H9 (cell line): Measurements from ENCODE around the gene RB1. TPM values are rescaled to one million over a fixed set of nuclear protein-coding genes. Genes with fewer than 3 reads are reported as not detected.

Experiments used
- DNase-seq: peaks from one replicate; pipeline ENCODE4 v3.0.0-alpha.2; 2017
- H2AFZ ChIP-seq: one replicate; pipeline ENCODE4 v1.6.1; 2013; ENCODE audit warnings: mild to moderate bottlenecking, low read length, control low read depth, moderate library complexity
- H2AK5ac ChIP-seq: 2 replicates; pipeline ENCODE4 v1.6.1; 2013; ENCODE audit warnings: low read length, control low read depth, mixed read lengths; ENCODE audit not compliant: insufficient read length
- H2BK120ac ChIP-seq: one replicate; pipeline ENCODE4 v1.6.1; 2013; ENCODE audit warnings: low read depth, mild to moderate bottlenecking, low read length, control low read depth, inconsistent platforms; ENCODE audit not compliant: poor library complexity, severe bottlenecking
- H2BK12ac ChIP-seq: 2 replicates; pipeline ENCODE4 v1.6.1; 2013; ENCODE audit warnings: low read length, control low read depth, mixed read lengths, low read depth; ENCODE audit not compliant: insufficient read length
- H2BK15ac ChIP-seq: 2 replicates; pipeline ENCODE4 v1.6.1; 2013; ENCODE audit warnings: low read depth, low read length, control low read depth
- H2BK20ac ChIP-seq: one replicate; pipeline ENCODE4 v1.6.1; 2013; ENCODE audit warnings: low read depth, mild to moderate bottlenecking, low read length, control low read depth, inconsistent platforms; ENCODE audit not compliant: poor library complexity, severe bottlenecking
- H2BK5ac ChIP-seq: 2 replicates; pipeline ENCODE4 v1.6.1; 2013; ENCODE audit warnings: low read length, control low read depth, mixed read lengths; ENCODE audit not compliant: insufficient read length
- H3K14ac ChIP-seq: 2 replicates; pipeline ENCODE4 v1.6.1; 2013; ENCODE audit warnings: low read length, control low read depth; ENCODE audit not compliant: insufficient read depth
- H3K18ac ChIP-seq: 2 replicates; pipeline ENCODE4 v1.6.1; 2013; ENCODE audit warnings: low read depth, mild to moderate bottlenecking, mixed read lengths, low read length, control low read depth; ENCODE audit not compliant: insufficient read length
- H3K23ac ChIP-seq: 2 replicates; pipeline ENCODE4 v1.6.1; 2013; ENCODE audit warnings: low read length, control low read depth, mixed read lengths, low read depth; ENCODE audit not compliant: insufficient read length
- H3K23me2 ChIP-seq: 2 replicates; pipeline ENCODE4 v1.6.1; 2013; ENCODE audit warnings: low read depth, mild to moderate bottlenecking, mixed read lengths, low read length, control low read depth; ENCODE audit not compliant: insufficient read length, poor library complexity, severe bottlenecking
- H3K27ac ChIP-seq: 2 replicates; pipeline ENCODE4 v1.5.1; 2013; ENCODE audit warnings: low read length, control low read depth, mixed read lengths, low read depth; ENCODE audit not compliant: insufficient read length
- H3K27me3 ChIP-seq: 2 replicates; pipeline ENCODE4 v1.6.1; 2013; ENCODE audit warnings: low read length, control low read depth, inconsistent platforms; ENCODE audit not compliant: insufficient read depth
- H3K4ac ChIP-seq: 2 replicates; pipeline ENCODE4 v1.6.1; 2013; ENCODE audit warnings: low read depth, mild to moderate bottlenecking, control low read depth, inconsistent platforms, low read length, moderate library complexity
- H3K4me1 ChIP-seq: 2 replicates; pipeline ENCODE4 v1.6.1; 2013; ENCODE audit warnings: low read length, control low read depth, inconsistent platforms; ENCODE audit not compliant: insufficient read depth
- H3K4me2 ChIP-seq: 2 replicates; pipeline ENCODE4 v1.6.1; 2013; ENCODE audit warnings: low read length, control low read depth, mixed read lengths; ENCODE audit not compliant: insufficient read length, insufficient read depth
- H3K56ac ChIP-seq: 2 replicates; pipeline ENCODE4 v1.6.1; 2013; ENCODE audit warnings: low read depth, mild to moderate bottlenecking, mixed read lengths, low read length, control low read depth; ENCODE audit not compliant: insufficient read length
- H3K79me1 ChIP-seq: 2 replicates; pipeline ENCODE4 v1.6.1; 2013; ENCODE audit warnings: low read depth, mild to moderate bottlenecking, moderate library complexity, low read length, control low read depth, inconsistent platforms; ENCODE audit not compliant: insufficient read depth, poor library complexity, severe bottlenecking
- H3K79me2 ChIP-seq: 2 replicates; pipeline ENCODE4 v1.6.1; 2013; ENCODE audit warnings: low read length, control low read depth, inconsistent platforms; ENCODE audit not compliant: insufficient read depth
- H3K9ac ChIP-seq: 2 replicates; pipeline ENCODE4 v1.6.1; 2013; ENCODE audit warnings: low read length, control low read depth, mixed read lengths; ENCODE audit not compliant: insufficient read length; ENCODE audit errors: extremely low read depth
- H3K9me3 ChIP-seq: one replicate; pipeline ENCODE4 v1.6.1; 2013; ENCODE audit warnings: low read depth, low read length, inconsistent platforms; ENCODE audit not compliant: control insufficient read depth
- H3T11ph ChIP-seq: one replicate; pipeline ENCODE4 v1.6.1; 2013; ENCODE audit warnings: mild to moderate bottlenecking, low read length, control low read depth, inconsistent platforms
- H4K20me1 ChIP-seq: one replicate; pipeline ENCODE4 v1.6.1; 2013; ENCODE audit not compliant: control insufficient read depth, insufficient read length, insufficient read depth
- H4K5ac ChIP-seq: 2 replicates; pipeline ENCODE4 v1.6.1; 2013; ENCODE audit warnings: low read depth, mild to moderate bottlenecking, mixed read lengths, low read length, control low read depth; ENCODE audit not compliant: insufficient read length
- H4K8ac ChIP-seq: replicated peaks from 2 replicates; pipeline ENCODE4 v1.6.1; 2013; ENCODE audit warnings: low read length, control low read depth, mixed read lengths, low read depth; ENCODE audit not compliant: insufficient read length
- H4K91ac ChIP-seq: 2 replicates; pipeline ENCODE4 v1.6.1; 2013; ENCODE audit warnings: low read depth, mild to moderate bottlenecking, moderate library complexity, mixed read lengths, low read length, control low read depth; ENCODE audit not compliant: insufficient read length
- H3K27ac Mint-ChIP-seq, 3 experiments: 2 replicates in 2 of 3; 3 replicates in 1 of 3; pipeline ENCODE4 v1.8.0; 2020 to 2021; ENCODE audit warnings: mixed read lengths in 3 of 3, mild to moderate bottlenecking in 1 of 3, moderate library complexity in 1 of 3
- H3K27me3 Mint-ChIP-seq: 2 replicates; pipeline ENCODE4 v1.8.0; 2021; ENCODE audit warnings: low read depth, mild to moderate bottlenecking, moderate library complexity, mixed read lengths
- H3K36me3 Mint-ChIP-seq, 3 experiments: 2 replicates in 2 of 3; 3 replicates in 1 of 3; pipeline ENCODE4 v1.8.0; 2020 to 2021; ENCODE audit warnings: low read depth in 3 of 3, mixed read lengths in 3 of 3; ENCODE audit not compliant: insufficient read depth in 1 of 3
- H3K4me1 Mint-ChIP-seq, 2 experiments: 2 replicates each; pipeline ENCODE4 v1.8.0; 2020; ENCODE audit warnings: mixed read lengths in 2 of 2
- H3K4me3 Mint-ChIP-seq, 2 experiments: 2 replicates in 1 of 2; 3 replicates in 1 of 2; pipeline ENCODE4 v1.8.0; 2020 to 2021; ENCODE audit warnings: mild to moderate bottlenecking in 2 of 2, mixed read lengths in 2 of 2, moderate library complexity in 1 of 2
- H3K9me3 Mint-ChIP-seq, 2 experiments: 2 replicates in 1 of 2; 3 replicates in 1 of 2; pipeline ENCODE4 v1.8.0; 2020; ENCODE audit warnings: mild to moderate bottlenecking in 2 of 2, mixed read lengths in 2 of 2, moderate library complexity in 1 of 2
- CTCF ChIP-seq: fragments of 200-600 bp; sonication (generic); conservative IDR thresholded peaks from 3 replicates; pipeline ENCODE4 v1.8.0; 2021; ENCODE audit warnings: antibody characterized with exemption, mild to moderate bottlenecking
- WGBS: extraction: QIAGEN DNeasy Blood & Tissue Kit; methylation state at CpG from one replicate; pipeline ENCODE4 v1.1.7; 2013; ENCODE audit warnings: missing lambda C conversion rate, low lambda C conversion rate, mixed read lengths; ENCODE audit not compliant: insufficient read length; ENCODE audit errors: extremely low coverage; 5-methylcytosine and 5-hydroxymethylcytosine counted together
- total RNA-seq: library from RNA; stranded (reverse); gene quantifications from 2 replicates; pipeline ENCODE4 v1.2.1, GENCODE V29; 2021

The RB1 gene
- total RNA-seq, 1 experiment from 2014 or later, result 20.5 TPM

- TF ChIP-seq CTCF, result no peak
Measured at GRCh38 chr13:48319531-48320398, 16.2 kb downstream of the RB1 start.

More at GRCh38 chr13:48319531-48320398, 16.2 kb downstream of the RB1 start:
- H3K27me3 ChIP-seq, result no peaks in the 10 kb centered on the region
- H3K27ac ChIP-seq, result no peak overlapping the region
- H3K14ac ChIP-seq, result peak overlapping the region; percentile 20; the same call in 1 of the 2 replicates
- no CpG with 5 or more reads among the region's 48 CpGs for WGBS
- no peak overlapping the region for H2BK15ac ChIP-seq
- H4K20me1 ChIP-seq, result no peaks in the 10 kb centered on the region
- no peak overlapping the region for H2BK120ac ChIP-seq
- no peak overlapping the region for H3K56ac ChIP-seq
- Mint-ChIP-seq H3K4me3 (no peak overlapping the region), H3K4me1 (peaks cover 0 to 4% of the 10 kb centered on the region in 2 experiments; a peak in 1 of 4 replicates), H3K27me3 (no peaks in the 10 kb centered on the region; the same call in 1 of the 2 replicates), H3K36me3 (peaks cover 12 to 40% (median 24%) of the 10 kb centered on the region in 3 experiments), H3K9me3 (peaks cover 16 to 21% of the 10 kb centered on the region in 2 experiments), H3K27ac (peak overlapping the region in 2 of 3 experiments; percentile 70 to 87; a peak in 4 of 7 replicates)
- H3K23me2 ChIP-seq, result no peaks in the 10 kb centered on the region
- H3K4me1 ChIP-seq, result no peaks in the 10 kb centered on the region
- no peak overlapping the region for H4K8ac ChIP-seq
- no peak overlapping the region for H3K9ac ChIP-seq
- H3K4ac ChIP-seq, result no peak overlapping the region
- no peak overlapping the region for H2BK5ac ChIP-seq
- no peaks in the 10 kb centered on the region for H3K79me1 ChIP-seq
- no peak overlapping the region for H4K5ac ChIP-seq
- no peaks in the 10 kb centered on the region for H3K79me2 ChIP-seq
- no peak overlapping the region for H2BK12ac ChIP-seq
- no peak overlapping the region for H3T11ph ChIP-seq
- no peak overlapping the region for H3K23ac ChIP-seq
- no peak overlapping the region for H2AFZ ChIP-seq
- no peak overlapping the region for H4K91ac ChIP-seq
- DNase-seq, result no peak
- H3K18ac ChIP-seq, result no peak overlapping the region
- H2BK20ac ChIP-seq, result no peak overlapping the region
- H3K4me2 ChIP-seq, result no peak overlapping the region
- H3K9me3 ChIP-seq, result no peaks in the 10 kb centered on the region
- no peak overlapping the region for H2AK5ac ChIP-seq
